CD14-positive monocyte (primary cell): ENCODE measurements around the gene EMC8. TPM values are rescaled to one million over a fixed set of nuclear protein-coding genes. Genes with fewer than 3 reads are reported as not detected.
A peak's percentile ranks its signal among the peaks of the same experiment; 100 is the strongest.

Source experiments
- DNase-seq, 3 donors: peaks; one replicate each; pipeline ENCODE4 v3.0.0-alpha.2; 2011 to 2022
- H2AFZ ChIP-seq: 2 replicates; pipeline ENCODE4 v1.6.0; 2012; ENCODE audit warnings: mild to moderate bottlenecking, low read depth, low read length, inconsistent platforms; ENCODE audit not compliant: insufficient read depth, poor library complexity, severe bottlenecking
- H3K27ac ChIP-seq, 2 donors: 1 replicate in 1 of 2; 2 replicates in 1 of 2; pipeline ENCODE4 v1.5.1; 2012 to 2013; ENCODE audit warnings: low read length in 2 of 2, control low read depth in 1 of 2, inconsistent platforms in 1 of 2, low read depth in 1 of 2, mild to moderate bottlenecking in 1 of 2
- H3K27me3 ChIP-seq, 2 donors: one replicate each; pipeline versions ENCODE4 v1.6.0 to v1.6.1; 2011 to 2013; ENCODE audit warnings: low read length in 2 of 2; ENCODE audit not compliant: control insufficient read depth in 2 of 2, insufficient read depth in 2 of 2
- H3K36me3 ChIP-seq, 2 donors: replicated peaks in 1 of 2; 1 replicate in 1 of 2; 2 replicates in 1 of 2; pipeline versions ENCODE4 v1.5.1 to v1.6.1; 2012 to 2013; ENCODE audit warnings: low read length in 2 of 2, control low read depth in 1 of 2, inconsistent platforms in 1 of 2, mild to moderate bottlenecking in 1 of 2; ENCODE audit not compliant: insufficient read depth in 2 of 2, control insufficient read depth in 1 of 2
- H3K4me1 ChIP-seq, 2 donors: 1 replicate in 1 of 2; 2 replicates in 1 of 2; pipeline versions ENCODE4 v1.5.1 to v1.6.1; 2012 to 2013; ENCODE audit warnings: low read length in 2 of 2, control low read depth in 1 of 2, inconsistent platforms in 1 of 2, mild to moderate bottlenecking in 1 of 2, moderate library complexity in 1 of 2; ENCODE audit not compliant: insufficient read depth in 2 of 2, control insufficient read depth in 1 of 2
- H3K4me2 ChIP-seq: replicated peaks from 2 replicates; pipeline ENCODE3; 2012; ENCODE audit warnings: low read length, moderate library complexity, mild to moderate bottlenecking; ENCODE audit not compliant: poor library complexity, severe bottlenecking; ENCODE audit errors: extremely low read depth
- H3K4me3 ChIP-seq, 3 experiments: fragments of 200-600 bp in 1 of 3; sonication (generic) in 1 of 3; replicated peaks in 1 of 3; 1 replicate in 2 of 3; 2 replicates in 1 of 3; pipeline ENCODE4 v1.5.1; 2011 to 2013; ENCODE audit warnings: low read length in 3 of 3, mild to moderate bottlenecking in 3 of 3, control low read depth in 2 of 3, low read depth in 2 of 3, inconsistent platforms in 1 of 3, moderate library complexity in 1 of 3
- H3K79me2 ChIP-seq: 2 replicates; pipeline ENCODE4 v1.6.0; 2012; ENCODE audit warnings: mild to moderate bottlenecking, control low read depth, inconsistent platforms, low read length, moderate library complexity; ENCODE audit not compliant: insufficient read depth
- H3K9ac ChIP-seq: 2 replicates; pipeline ENCODE4 v1.6.0; 2017; ENCODE audit warnings: low read length, mild to moderate bottlenecking; ENCODE audit not compliant: insufficient read depth, poor library complexity, severe bottlenecking
- H3K9me3 ChIP-seq, 2 donors: replicated peaks in 1 of 2; 1 replicate in 1 of 2; 2 replicates in 1 of 2; pipeline versions ENCODE4 v1.5.1 to v1.6.1; 2012 to 2013; ENCODE audit warnings: low read length in 2 of 2, control low read depth in 1 of 2; ENCODE audit not compliant: control insufficient read depth in 1 of 2, insufficient read depth in 1 of 2
- H4K20me1 ChIP-seq: 2 replicates; pipeline ENCODE4 v1.6.0; 2012; ENCODE audit warnings: mild to moderate bottlenecking, low read length, control low read depth, moderate library complexity; ENCODE audit not compliant: insufficient read depth
- H3K27ac Mint-ChIP-seq, 7 donors: one replicate each; pipeline ENCODE4 v1.8.0; 2020; ENCODE audit warnings: mild to moderate bottlenecking in 7 of 7, mixed read lengths in 7 of 7, moderate library complexity in 6 of 7, inconsistent platforms in 2 of 7
- H3K27me3 Mint-ChIP-seq, 3 donors: one replicate each; pipeline ENCODE4 v1.8.0; 2021 to 2022; ENCODE audit warnings: low read depth in 3 of 3, mild to moderate bottlenecking in 3 of 3, mixed read lengths in 3 of 3, moderate library complexity in 3 of 3, inconsistent platforms in 1 of 3
- H3K36me3 Mint-ChIP-seq, 2 donors: one replicate each; pipeline ENCODE4 v1.8.0; 2020; ENCODE audit warnings: mixed read lengths in 2 of 2, inconsistent platforms in 1 of 2, mild to moderate bottlenecking in 1 of 2
- H3K4me1 Mint-ChIP-seq: one replicate; pipeline ENCODE4 v1.8.0; 2020; ENCODE audit warnings: mild to moderate bottlenecking, mixed read lengths
- H3K4me3 Mint-ChIP-seq, 2 donors: one replicate each; pipeline ENCODE4 v1.8.0; 2020; ENCODE audit warnings: mild to moderate bottlenecking in 2 of 2, mixed read lengths in 2 of 2, moderate library complexity in 1 of 2
- H3K9me3 Mint-ChIP-seq, 7 donors: one replicate each; pipeline ENCODE4 v1.8.0; 2020 to 2022; ENCODE audit warnings: mixed read lengths in 7 of 7, mild to moderate bottlenecking in 6 of 7, moderate library complexity in 6 of 7, inconsistent platforms in 2 of 7
- CTCF ChIP-seq: fragments of 200-600 bp; IDR thresholded peaks from one replicate; pipeline ENCODE4 v1.8.0; 2022; ENCODE audit warnings: antibody characterized with exemption, mild to moderate bottlenecking
- WGBS: methylation state at CpG from one replicate; pipeline ENCODE4 v1.1.5; 2013; ENCODE audit warnings: missing lambda C conversion rate; ENCODE audit not compliant: insufficient coverage; 5-methylcytosine and 5-hydroxymethylcytosine counted together
- intact Hi-C, 2 donors: fragments of 100-400 bp; cut with micrococcal nuclease; formaldehyde crosslinking; loops; one replicate each; pipeline versions ENCODE4 v1.15.0 to v1.15.1; 2023
- polyA plus RNA-seq, 3 donors: library from polyadenylated mRNA; depleted of rRNA in 1 of 3; unstranded in 2 of 3; stranded (reverse) in 1 of 3; fragments of 300-500 nt in 2 of 3; fragments of >200 nt in 1 of 3; fragmentation: Illumina TruSeq in 2 of 3; gene quantifications; 1 replicate in 2 of 3; 2 replicates in 1 of 3; pipeline ENCODE4 v1.2.3, GENCODE V29; 2012 to 2021

The EMC8 gene
- polyA plus RNA-seq, 3 donors: 28.2 to 30.0 (median 29.9) TPM

- no peaks in the 10 kb centered on the region for H3K36me3 ChIP-seq
- H4K20me1 ChIP-seq: no peaks in the 10 kb centered on the region
- Mint-ChIP-seq H3K4me1 (peaks cover 38% of the 10 kb centered on the region), H3K27ac (no peak overlapping the region), H3K27me3 (peaks cover 15 to 35% (median 19%) of the 10 kb centered on the region in 3 donors), H3K36me3 (peaks cover 0 to 2% of the 10 kb centered on the region in 2 donors), H3K9me3 (peaks cover 0 to 2% (median 0%) of the 10 kb centered on the region in 7 donors), H3K4me3 (peak overlapping the region in 1 of 2 donors; percentile 21)
- 100% methylated on average over 2 of the region's 6 CpGs for WGBS
- peaks cover 6% of the 10 kb centered on the region for H3K79me2 ChIP-seq
- no peak overlapping the region for H3K4me2 ChIP-seq
- no peak for TF ChIP-seq CTCF
- DNase-seq: no peak
- intact Hi-C loops: no loop called here
- H3K9ac ChIP-seq: no peak overlapping the region
- no peaks in the 10 kb centered on the region for H3K9me3 ChIP-seq
- peaks cover 0 to 9% of the 10 kb centered on the region in 2 donors for H3K27me3 ChIP-seq
- no peak overlapping the region for H2AFZ ChIP-seq
- H3K4me3 ChIP-seq: no peak overlapping the region
- H3K4me1 ChIP-seq: peaks cover 26 to 49% of the 10 kb centered on the region in 2 donors
- H3K27ac ChIP-seq: no peak overlapping the region
Measured at GRCh38 chr16:85753559-85753958, 45.8 kb downstream of the EMC8 start.

- Histone ChIP-seq H3K79me2 (peaks cover 6% of the 10 kb centered on the region), H3K4me1 (peaks cover 19 to 41% of the 10 kb centered on the region in 2 donors), H3K4me2 (no peak overlapping the region), H3K4me3 (no peak overlapping the region), H3K36me3 (no peaks in the 10 kb centered on the region), H3K27ac (no peak overlapping the region), H2AFZ (no peak overlapping the region), H4K20me1 (no peaks in the 10 kb centered on the region), H3K27me3 (peaks cover 0 to 9% of the 10 kb centered on the region in 2 donors), H3K9me3 (no peaks in the 10 kb centered on the region), H3K9ac (no peak overlapping the region)
- TF ChIP-seq CTCF: no peak
- Mint-ChIP-seq H3K27me3 (peaks cover 15 to 35% (median 19%) of the 10 kb centered on the region in 3 donors), H3K27ac (peak overlapping the region in 2 of 7 donors; percentile 10 to 24), H3K4me1 (peaks cover 32% of the 10 kb centered on the region), H3K9me3 (no peaks in the 10 kb centered on the region), H3K4me3 (no peak overlapping the region), H3K36me3 (peaks cover 0 to 5% of the 10 kb centered on the region in 2 donors)
- intact Hi-C loops: no loop called here
- WGBS: 92% methylated on average over 20 of the region's 21 CpGs
- DNase-seq: no peak
Measured at GRCh38 chr16:85752511-85753420, 46.6 kb downstream of the EMC8 start.
